Endothelial cell of umbilical vein (primary cell): ENCODE results near the gene VPS54.

ENCODE experiments used
- EZH2 ChIP-seq: IDR thresholded peaks from 2 replicates; pipeline ENCODE4 v1.6.1; 2012; ENCODE audit warnings: borderline replicate concordance, low read depth, mild to moderate bottlenecking, moderate library complexity, low read length, inconsistent platforms; ENCODE audit not compliant: severe bottlenecking
- JUN ChIP-seq: IDR thresholded peaks from 2 replicates; pipeline ENCODE4 v1.6.1; 2011; ENCODE audit warnings: borderline replicate concordance, low read depth; ENCODE audit not compliant: insufficient read length, insufficient read depth
- MAX ChIP-seq: IDR thresholded peaks from 2 replicates; pipeline ENCODE4 v1.6.1; 2011; ENCODE audit not compliant: insufficient read depth, insufficient read length
- POLR2A ChIP-seq: IDR thresholded peaks from 2 replicates; pipeline ENCODE4 v1.6.1; 2012; ENCODE audit warnings: low read depth, mild to moderate bottlenecking, control low read depth, low read length
- POLR2AphosphoS5 ChIP-seq: IDR thresholded peaks from 2 replicates; pipeline ENCODE4 v1.6.1; 2012; ENCODE audit warnings: low read depth, mild to moderate bottlenecking, control low read depth, low read length, moderate library complexity; ENCODE audit not compliant: insufficient read depth
- TF ChIP-seq, protein P1 (sequence below), 2 donors: IDR thresholded peaks; 1 replicate in 1 of 2; 2 replicates in 1 of 2; pipeline ENCODE4 v1.5.1; 2011; ENCODE audit warnings: low read length in 2 of 2, mild to moderate bottlenecking in 2 of 2, moderate library complexity in 2 of 2, control low read depth in 1 of 2, inconsistent platforms in 1 of 2, low read depth in 1 of 2; ENCODE audit not compliant: insufficient read depth in 1 of 2; ENCODE audit errors: extremely low read depth in 1 of 2

GRCh38 chr2:64045938-64046337 is 26.7 kb upstream of the VPS54 start:
- TF ChIP-seq, protein P1, sequence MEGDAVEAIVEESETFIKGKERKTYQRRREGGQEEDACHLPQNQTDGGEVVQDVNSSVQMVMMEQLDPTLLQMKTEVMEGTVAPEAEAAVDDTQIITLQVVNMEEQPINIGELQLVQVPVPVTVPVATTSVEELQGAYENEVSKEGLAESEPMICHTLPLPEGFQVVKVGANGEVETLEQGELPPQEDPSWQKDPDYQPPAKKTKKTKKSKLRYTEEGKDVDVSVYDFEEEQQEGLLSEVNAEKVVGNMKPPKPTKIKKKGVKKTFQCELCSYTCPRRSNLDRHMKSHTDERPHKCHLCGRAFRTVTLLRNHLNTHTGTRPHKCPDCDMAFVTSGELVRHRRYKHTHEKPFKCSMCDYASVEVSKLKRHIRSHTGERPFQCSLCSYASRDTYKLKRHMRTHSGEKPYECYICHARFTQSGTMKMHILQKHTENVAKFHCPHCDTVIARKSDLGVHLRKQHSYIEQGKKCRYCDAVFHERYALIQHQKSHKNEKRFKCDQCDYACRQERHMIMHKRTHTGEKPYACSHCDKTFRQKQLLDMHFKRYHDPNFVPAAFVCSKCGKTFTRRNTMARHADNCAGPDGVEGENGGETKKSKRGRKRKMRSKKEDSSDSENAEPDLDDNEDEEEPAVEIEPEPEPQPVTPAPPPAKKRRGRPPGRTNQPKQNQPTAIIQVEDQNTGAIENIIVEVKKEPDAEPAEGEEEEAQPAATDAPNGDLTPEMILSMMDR (IDR thresholded peaks at IDR 0.05; ENCODE audit: extremely low read depth in 1 of 2, insufficient read depth in 1 of 2, low read depth in 1 of 2, low read length in 2 of 2) = no peak
- TF ChIP-seq EZH2 (no peak), JUN (no peak), POLR2A (no peak), POLR2AphosphoS5 (no peak), MAX (no peak)
